GM19324 (cell line): ENCODE measurements around the gene RFESD.
"Not testable (repeated sequence)": the region's sequence is repeated elsewhere in the genome, so short reads cannot be mapped to it uniquely, and the experiment has no call there.

Experiments
- ATAC-seq: cut with Tn5 transposase; IDR thresholded peaks from one replicate; pipeline ENCODE4 v1.9.1; 2021; ENCODE audit warnings: mild to moderate bottlenecking, moderate library complexity; ENCODE audit not compliant: unreplicated experiment, low FRiP score

The RFESD gene

DNA sequence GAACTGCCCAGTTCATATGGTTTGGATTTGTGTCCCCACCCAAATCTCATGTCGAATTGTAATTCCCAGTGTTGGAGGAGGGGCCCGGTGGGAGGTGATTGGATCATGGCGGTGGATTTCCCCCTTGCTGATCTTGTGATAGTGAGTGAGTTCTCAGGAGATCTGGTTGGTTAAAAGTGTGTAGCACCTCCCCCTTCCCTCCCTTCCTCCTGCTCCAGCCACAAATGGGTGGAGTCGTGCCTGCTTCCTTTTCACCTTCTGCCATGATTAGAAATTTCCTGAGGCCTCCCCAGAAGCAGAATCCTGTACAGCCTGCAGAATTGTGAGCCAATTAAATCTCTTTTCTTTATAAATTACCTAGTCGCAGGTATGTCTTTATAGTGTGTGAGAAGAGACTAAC is 59.6 kb downstream of the RFESD start:
- ATAC-seq, result not testable (repeated sequence)

- no peak for ATAC-seq
Measured at GRCh38 chr5:95707055-95707454, 60.5 kb downstream of the RFESD start.
